Measurements from ENCODE around the gene MATCAP1. TPM values are rescaled to one million over a fixed set of nuclear protein-coding genes. Genes with fewer than 3 reads are reported as not detected.

The MATCAP1 gene
- total RNA-seq, 1 experiment from 2014 or later, result 51.2 TPM

- H3K4me3 Mint-ChIP-seq, result no peak overlapping the region
- no peak overlapping the region for H2AK5ac ChIP-seq (ENCODE audit: insufficient read length, low read length)
- no peak overlapping the region for H3K14ac ChIP-seq (ENCODE audit: insufficient read depth, low read length)
- H2BK5ac ChIP-seq (ENCODE audit: insufficient read length, low read length), result no peak overlapping the region
- no peak overlapping the region for H3K9ac ChIP-seq (ENCODE audit: extremely low read depth, insufficient read length, low read length)
- no peak overlapping the region for H3K18ac ChIP-seq (ENCODE audit: insufficient read length, low read depth, low read length)
- no peak overlapping the region for H3K56ac ChIP-seq (ENCODE audit: insufficient read length, low read depth, low read length)
- H4K5ac ChIP-seq (ENCODE audit: insufficient read length, low read depth, low read length), result no peak overlapping the region
- no peak overlapping the region for H3K27ac ChIP-seq (ENCODE audit: insufficient read length, low read depth, low read length)
- H3K23me2 ChIP-seq (ENCODE audit: insufficient read length, low read depth, low read length, poor library complexity, severe bottlenecking), result peaks cover 22% of the 10 kb centered on the region
- no peak overlapping the region for H2BK120ac ChIP-seq (ENCODE audit: low read depth, low read length, poor library complexity, severe bottlenecking)
- H2BK15ac ChIP-seq (ENCODE audit: low read depth, low read length), result no peak overlapping the region
- H4K91ac ChIP-seq (ENCODE audit: insufficient read length, low read depth, low read length), result no peak overlapping the region
- H3K4me1 ChIP-seq (ENCODE audit: insufficient read depth, low read length), result peaks cover 6% of the 10 kb centered on the region; the same call in 1 of the 2 replicates
- H3K27ac Mint-ChIP-seq, result no peak overlapping the region
- H4K20me1 ChIP-seq (ENCODE audit: control insufficient read depth, insufficient read depth, insufficient read length), result no peaks in the 10 kb centered on the region
- TF ChIP-seq CTCF (conservative IDR thresholded peaks at IDR 0.05), result no peak
- H2BK12ac ChIP-seq (ENCODE audit: insufficient read length, low read depth, low read length), result no peak overlapping the region
- H3K4ac ChIP-seq (ENCODE audit: low read depth, low read length), result no peak overlapping the region
- DNase-seq, result no peak
- H3K27me3 ChIP-seq (ENCODE audit: insufficient read depth, low read length), result peaks cover 4% of the 10 kb centered on the region; the same call in 1 of the 2 replicates
- no peaks in the 10 kb centered on the region for H3K9me3 ChIP-seq (ENCODE audit: control insufficient read depth, low read depth, low read length)
- peaks cover 0 to 7% (median 4%) of the 10 kb centered on the region in 3 experiments; a peak in 2 of 7 replicates for H3K36me3 Mint-ChIP-seq (ENCODE audit: insufficient read depth in 1 of 3, low read depth in 3 of 3)
- H3K79me2 ChIP-seq (ENCODE audit: insufficient read depth, low read length), result no peaks in the 10 kb centered on the region
- H2AFZ ChIP-seq (ENCODE audit: low read length), result no peak overlapping the region
- no peak overlapping the region for H3T11ph ChIP-seq (ENCODE audit: low read length)
- H3K79me1 ChIP-seq (ENCODE audit: insufficient read depth, low read depth, low read length, poor library complexity, severe bottlenecking), result no peaks in the 10 kb centered on the region
- no peak overlapping the region for H2BK20ac ChIP-seq (ENCODE audit: low read depth, low read length, poor library complexity, severe bottlenecking)
- H3K4me1 Mint-ChIP-seq, result peaks cover 20 to 23% of the 10 kb centered on the region in 2 experiments
- H3K23ac ChIP-seq (ENCODE audit: insufficient read length, low read depth, low read length), result no peak overlapping the region
- no peak overlapping the region for H4K8ac ChIP-seq (replicated peaks; ENCODE audit: insufficient read length, low read depth, low read length)
- no peak overlapping the region for H3K4me2 ChIP-seq (ENCODE audit: insufficient read depth, insufficient read length, low read length)
- no CpG with 5 or more reads among the region's 2 CpGs for WGBS (ENCODE audit: extremely low coverage, insufficient read length, low lambda C conversion rate)
- H3K9me3 Mint-ChIP-seq, result no peaks in the 10 kb centered on the region; a peak in 1 of 5 replicates
- H3K27me3 Mint-ChIP-seq (ENCODE audit: low read depth), result peaks cover 40% of the 10 kb centered on the region
Observed at GRCh38 chr16:67181346-67181745, 2.4 kb downstream of the MATCAP1 start.

Measured in H9 (cell line).